SU-DHL-6 (cell line): ENCODE measurements around the gene ZNF682.
"Not testable (repeated sequence)": the region's sequence is repeated elsewhere in the genome, so short reads cannot be mapped to it uniquely, and the experiment has no call there.

Source experiments
- H2AFZ ChIP-seq: fragments of 200-600 bp; sonication (generic); 2 replicates; pipeline ENCODE4 v1.6.1; 2014; ENCODE audit warnings: low read depth, mild to moderate bottlenecking, moderate library complexity, mixed read lengths, antibody characterized with exemption, low read length; ENCODE audit not compliant: severe bottlenecking
- H3F3A ChIP-seq: fragments of 200-600 bp; shearing (Covaris generic); 2 replicates; pipeline ENCODE4 v1.6.0; 2016; ENCODE audit warnings: antibody characterized with exemption, mild to moderate bottlenecking; ENCODE audit not compliant: insufficient read depth
- H3K27ac ChIP-seq: fragments of 200-600 bp; sonication (generic); 2 replicates; pipeline ENCODE4 v1.5.1; 2016; ENCODE audit warnings: low read depth, mild to moderate bottlenecking, low read length, moderate library complexity, mixed read lengths
- H3K27me3 ChIP-seq: fragments of 200-600 bp; sonication (generic), shearing (Covaris generic); 2 replicates; pipeline ENCODE4 v1.6.0; 2014; ENCODE audit warnings: mild to moderate bottlenecking, low read length
- H3K36me3 ChIP-seq: fragments of 200-600 bp; sonication (generic); 2 replicates; pipeline ENCODE4 v1.6.1; 2014; ENCODE audit warnings: mild to moderate bottlenecking, low read length, mixed read lengths
- H3K4me2 ChIP-seq: fragments of 300-600, 200-600 bp; shearing (Covaris generic), sonication (generic); 2 replicates; pipeline ENCODE4 v1.6.0; 2014; ENCODE audit warnings: low read length, low read depth, mild to moderate bottlenecking; ENCODE audit not compliant: poor library complexity, severe bottlenecking
- H3K4me3 ChIP-seq: fragments of 200-600 bp; sonication (generic); 2 replicates; pipeline ENCODE4 v1.5.1; 2014; ENCODE audit warnings: antibody characterized with exemption, low read length, mild to moderate bottlenecking, mixed read lengths; ENCODE audit not compliant: insufficient read depth, poor library complexity, severe bottlenecking
- H3K79me2 ChIP-seq: fragments of 200-600 bp; sonication (generic); 2 replicates; pipeline ENCODE4 v1.6.1; 2014; ENCODE audit warnings: mild to moderate bottlenecking, low read length, moderate library complexity; ENCODE audit not compliant: insufficient read depth
- H3K9ac ChIP-seq: fragments of 200-600 bp; sonication (generic); 2 replicates; pipeline ENCODE4 v1.7.0; 2014; ENCODE audit warnings: mild to moderate bottlenecking, low read length
- H3K9me2 ChIP-seq: fragments of 200-600 bp; sonication (generic); replicated peaks from 2 replicates; pipeline ENCODE4 v1.6.1; 2014; ENCODE audit warnings: low read length; ENCODE audit not compliant: insufficient read depth
- H3K9me3 ChIP-seq: fragments of 200-600 bp; sonication (generic); 2 replicates; pipeline ENCODE4 v1.6.1; 2014; ENCODE audit warnings: low read length, mixed read lengths; ENCODE audit not compliant: insufficient read depth
- H4K20me1 ChIP-seq: fragments of 200-600 bp; sonication (generic); 2 replicates; pipeline ENCODE4 v1.6.1; 2014; ENCODE audit warnings: low read depth, mild to moderate bottlenecking, antibody characterized with exemption, low read length, moderate library complexity, mixed read lengths
- CTCF ChIP-seq: fragments of 200-600 bp; sonication (generic); IDR thresholded peaks from one replicate; pipeline ENCODE4 v1.5.1; 2017; ENCODE audit warnings: antibody characterized with exemption, mild to moderate bottlenecking, low read length, moderate library complexity; ENCODE audit not compliant: insufficient read depth, poor library complexity, severe bottlenecking
- EZH2phosphoT487 ChIP-seq: fragments of 200-600 bp; sonication (generic), shearing (Covaris generic); conservative IDR thresholded peaks from 2 replicates; pipeline ENCODE4 v1.6.1; 2018; ENCODE audit warnings: mild to moderate bottlenecking, antibody characterized with exemption, low read length, moderate library complexity, mixed read lengths

The ZNF682 gene

GRCh38 chr19:20066861-20067260 lies 27.6 kb upstream of the ZNF682 start:
- no peaks in the 10 kb centered on the region for H3K27me3 ChIP-seq

GRCh38 chr19:20060282-20060681 lies 21.0 kb upstream of the ZNF682 start:
- no peak for TF ChIP-seq EZH2phosphoT487
- TF ChIP-seq CTCF: no peak
- H3K9me3 ChIP-seq: no peaks in the 10 kb centered on the region
- H2AFZ ChIP-seq: no peak overlapping the region
- H3K79me2 ChIP-seq: no peaks in the 10 kb centered on the region
- H3F3A ChIP-seq: no peaks in the 10 kb centered on the region
- no peaks in the 10 kb centered on the region for H4K20me1 ChIP-seq
- H3K4me3 ChIP-seq: no peak overlapping the region
- no peak overlapping the region for H3K4me2 ChIP-seq
- no peaks in the 10 kb centered on the region for H3K9me2 ChIP-seq
- H3K9ac ChIP-seq: no peak overlapping the region
- H3K27ac ChIP-seq: no peak overlapping the region
- H3K27me3 ChIP-seq: no peaks in the 10 kb centered on the region
- H3K36me3 ChIP-seq: no peaks in the 10 kb centered on the region

More at GRCh38 chr19:20066861-20067260, 27.6 kb upstream of the ZNF682 start:
- Histone ChIP-seq H3K9ac (no peak overlapping the region), H3F3A (no peaks in the 10 kb centered on the region), H3K4me2 (no peak overlapping the region), H2AFZ (no peak overlapping the region), H3K27ac (no peak overlapping the region), H3K4me3 (no peak overlapping the region), H3K9me2 (no peaks in the 10 kb centered on the region), H3K79me2 (no peaks in the 10 kb centered on the region), H3K9me3 (no peaks in the 10 kb centered on the region), H4K20me1 (no peaks in the 10 kb centered on the region), H3K36me3 (no peaks in the 10 kb centered on the region)
- TF ChIP-seq EZH2phosphoT487: no peak
- TF ChIP-seq CTCF: no peak

GRCh38 chr19:20058738-20059137 lies 19.4 kb upstream of the ZNF682 start:
- not testable (repeated sequence) for H3K9me3 ChIP-seq, H3K4me2 ChIP-seq, H3K27me3 ChIP-seq

GRCh38 chr19:20051841-20052768 lies 12.8 kb upstream of the ZNF682 start:
- peak overlapping the region; percentile 58 for H3K4me2 ChIP-seq
- peak overlapping the region; percentile 61 for H3K4me3 ChIP-seq

More at GRCh38 chr19:20058738-20059137, 19.4 kb upstream of the ZNF682 start:
- not testable (repeated sequence) for H4K20me1 ChIP-seq, H3K4me3 ChIP-seq, H3F3A ChIP-seq, H3K9me2 ChIP-seq, H3K27ac ChIP-seq, H3K79me2 ChIP-seq, H2AFZ ChIP-seq, H3K9ac ChIP-seq, H3K36me3 ChIP-seq

GRCh38 chr19:20045742-20046141 lies 6.4 kb upstream of the ZNF682 start:
- not testable (repeated sequence) for H3K9me2 ChIP-seq, H3K36me3 ChIP-seq, H3K27me3 ChIP-seq, H3K27ac ChIP-seq, H3K4me3 ChIP-seq, H3K9ac ChIP-seq, H3K4me2 ChIP-seq, H3K79me2 ChIP-seq, H3K9me3 ChIP-seq, H2AFZ ChIP-seq, H4K20me1 ChIP-seq, H3F3A ChIP-seq

More at GRCh38 chr19:20051841-20052768, 12.8 kb upstream of the ZNF682 start:
- TF ChIP-seq CTCF (no peak), EZH2phosphoT487 (no peak)
- no peaks in the 10 kb centered on the region for H3F3A ChIP-seq
- H3K27me3 ChIP-seq: no peaks in the 10 kb centered on the region
- H3K36me3 ChIP-seq: no peaks in the 10 kb centered on the region
- no peak overlapping the region for H3K27ac ChIP-seq
- no peaks in the 10 kb centered on the region for H4K20me1 ChIP-seq
- no peaks in the 10 kb centered on the region for H3K9me2 ChIP-seq
- H3K9ac ChIP-seq: peak overlapping the region; percentile 62
- H3K79me2 ChIP-seq: no peaks in the 10 kb centered on the region
- H2AFZ ChIP-seq: peak overlapping the region; percentile 97
- H3K9me3 ChIP-seq: no peaks in the 10 kb centered on the region
